GM23338 (cell line): ENCODE measurements around the gene CPNE6. TPM values are rescaled to one million over a fixed set of nuclear protein-coding genes. Genes with fewer than 3 reads are reported as not detected.

Experiments used
- ATAC-seq: fragments of 200-7000 bp; cut with Tn5 transposase; 3 replicates; pipeline ENCODE4 v1.9.1; 2020
- DNase-seq: peaks from one replicate; pipeline ENCODE4 v3.0.0-alpha.2; 2015; ENCODE audit warnings: low spot score
- H2AFZ ChIP-seq: fragments of 200-600 bp; sonication (generic); 2 replicates; pipeline ENCODE4 v1.8.0; 2016; ENCODE audit warnings: antibody characterized with exemption, mild to moderate bottlenecking, moderate library complexity
- H3F3A ChIP-seq: fragments of 200-600 bp; sonication (generic); replicated peaks from 2 replicates; pipeline ENCODE4 v1.8.0; 2017; ENCODE audit warnings: antibody characterized with exemption, mixed run types, low read depth
- H3K27ac ChIP-seq: fragments of 200-600 bp; sonication (generic); 2 replicates; pipeline ENCODE4 v1.6.1; 2016; ENCODE audit warnings: low read depth
- H3K27me3 ChIP-seq: fragments of 200-600 bp; sonication (generic); 2 replicates; pipeline ENCODE4 v1.8.0; 2016; ENCODE audit warnings: mild to moderate bottlenecking, mixed run types, moderate library complexity; ENCODE audit not compliant: insufficient read depth
- H3K36me3 ChIP-seq: fragments of 200-600 bp; sonication (generic); 2 replicates; pipeline ENCODE4 v1.8.0; 2016; ENCODE audit warnings: mild to moderate bottlenecking; ENCODE audit not compliant: insufficient read depth
- H3K4me1 ChIP-seq: fragments of 200-600 bp; sonication (generic); 2 replicates; pipeline ENCODE4 v1.8.0; 2016; ENCODE audit warnings: mild to moderate bottlenecking, moderate library complexity; ENCODE audit not compliant: insufficient read depth
- H3K4me2 ChIP-seq: fragments of 200-600 bp; sonication (generic); 2 replicates; pipeline ENCODE4 v1.7.1; 2017; ENCODE audit warnings: mixed run types
- H3K4me3 ChIP-seq: fragments of 200-600 bp; sonication (generic); 2 replicates; pipeline ENCODE4 v1.6.1; 2016; ENCODE audit warnings: mixed run types
- H3K79me2 ChIP-seq: fragments of 200-600 bp; sonication (generic); replicated peaks from 2 replicates; pipeline ENCODE4 v1.8.0; 2017; ENCODE audit warnings: mild to moderate bottlenecking; ENCODE audit not compliant: insufficient read depth
- H3K9me2 ChIP-seq: fragments of 200-600 bp; sonication (generic); 2 replicates; pipeline ENCODE4 v1.8.0; 2017; ENCODE audit not compliant: insufficient read depth
- H4K20me1 ChIP-seq: fragments of 200-600 bp; sonication (generic); replicated peaks from 2 replicates; pipeline ENCODE4 v1.8.0; 2017; ENCODE audit warnings: mild to moderate bottlenecking; ENCODE audit not compliant: insufficient read depth
- H3K27ac Mint-ChIP-seq: 2 replicates; pipeline ENCODE4 v1.8.0; 2020; ENCODE audit warnings: inconsistent platforms, mild to moderate bottlenecking, moderate library complexity, mixed read lengths
- H3K27me3 Mint-ChIP-seq: 3 replicates; pipeline ENCODE4 v1.8.0; 2022; ENCODE audit warnings: low read depth, mild to moderate bottlenecking, moderate library complexity, mixed read lengths, inconsistent platforms; ENCODE audit not compliant: insufficient read depth, poor library complexity
- H3K36me3 Mint-ChIP-seq: 3 replicates; pipeline ENCODE4 v1.8.0; 2021; ENCODE audit warnings: low read depth, mild to moderate bottlenecking, inconsistent platforms, moderate library complexity, mixed read lengths
- H3K4me1 Mint-ChIP-seq: 3 replicates; pipeline ENCODE4 v1.8.0; 2020; ENCODE audit warnings: mild to moderate bottlenecking, inconsistent platforms, mixed read lengths
- H3K4me3 Mint-ChIP-seq: 3 replicates; pipeline ENCODE4 v1.8.0; 2021; ENCODE audit warnings: moderate library complexity, mild to moderate bottlenecking, inconsistent platforms, mixed read lengths
- H3K9me3 Mint-ChIP-seq: 3 replicates; pipeline ENCODE4 v1.8.0; 2020; ENCODE audit warnings: moderate library complexity, mild to moderate bottlenecking, inconsistent platforms, mixed read lengths
- EZH2 ChIP-seq: fragments of 200-600 bp; sonication (generic); IDR thresholded peaks from one replicate; pipeline ENCODE4 v1.8.0; 2017; ENCODE audit warnings: antibody characterized with exemption, mild to moderate bottlenecking, low read depth; ENCODE audit not compliant: unreplicated experiment
- JUNB ChIP-seq: IDR thresholded peaks from one replicate; pipeline ENCODE4 v1.6.1; 2016; ENCODE audit warnings: antibody characterized with exemption; ENCODE audit not compliant: unreplicated experiment
- STAT1 ChIP-seq: IDR thresholded peaks from one replicate; pipeline ENCODE4 v1.6.1; 2016; ENCODE audit warnings: antibody characterized with exemption; ENCODE audit not compliant: unreplicated experiment
- ZNF114 ChIP-seq: fragments of 250-450 bp; sonication (Bioruptor Pico); IDR thresholded peaks from 2 replicates; pipeline ENCODE4 v1.5.0; 2020; ENCODE audit warnings: mild to moderate bottlenecking, moderate library complexity
- ZNF331 ChIP-seq: fragments of 250-450 bp; sonication (Bioruptor Pico); IDR thresholded peaks from 2 replicates; pipeline ENCODE4 v1.5.0; 2020; ENCODE audit warnings: low read depth, mild to moderate bottlenecking, moderate library complexity
- polyA plus RNA-seq: library from polyadenylated mRNA; unstranded; fragments of >200 nt; fragmentation: Nextera tagmentation; extraction: Ambion mirVana; gene quantifications from 2 replicates; pipeline ENCODE4 v1.2.1, GENCODE V29; 2016
- total RNA-seq: library from RNA; depleted of rRNA; stranded (reverse); fragments of >200 nt; shearing (Covaris generic); gene quantifications from 2 replicates; pipeline ENCODE4 v1.2.3, GENCODE V29; 2014
- TF ChIP-seq, protein P1 (sequence below): IDR thresholded peaks from one replicate; pipeline ENCODE4 v1.6.1; 2018; ENCODE audit warnings: antibody characterized with exemption; ENCODE audit not compliant: unreplicated experiment
- TF ChIP-seq, protein P2 (sequence below): IDR thresholded peaks from 2 replicates; pipeline ENCODE4 v1.6.1; 2016; ENCODE audit warnings: antibody characterized with exemption
- TF ChIP-seq, protein P3 (sequence below): fragments of 250-450 bp; sonication (Bioruptor Pico); IDR thresholded peaks from 2 replicates; pipeline ENCODE4 v1.5.0; 2020; ENCODE audit warnings: mild to moderate bottlenecking, moderate library complexity

CPNE6 gene
- total and polyA plus RNA-seq, 2 experiments from 2014 or later = 0.16 TPM; not detected in 1

DNA sequence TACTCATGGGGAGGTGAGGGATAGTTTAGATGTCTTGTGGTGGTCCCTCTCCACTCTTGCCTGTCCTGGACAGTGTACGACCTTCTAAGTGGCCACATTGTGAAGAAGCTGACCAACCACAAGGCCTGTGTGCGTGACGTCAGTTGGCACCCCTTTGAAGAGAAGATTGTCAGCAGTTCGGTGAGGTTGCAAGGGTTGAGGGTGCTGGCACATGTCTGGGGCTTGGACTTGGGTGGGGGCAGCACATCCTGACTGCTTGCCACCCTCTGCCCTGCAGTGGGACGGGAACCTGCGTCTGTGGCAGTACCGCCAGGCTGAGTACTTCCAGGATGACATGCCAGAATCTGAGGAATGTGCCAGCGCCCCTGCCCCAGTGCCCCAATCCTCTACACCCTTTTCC is 51.5 kb downstream of the CPNE6 start:
- no peaks in the 10 kb centered on the region for H3K4me1 Mint-ChIP-seq
- Histone ChIP-seq H3K4me1 (no peaks in the 10 kb centered on the region), H3K27ac (no peak overlapping the region), H3K9me2 (no peaks in the 10 kb centered on the region), H2AFZ (no peak overlapping the region), H4K20me1 (no peaks in the 10 kb centered on the region; the same call in 1 of the 2 replicates), H3K4me3 (no peak overlapping the region), H3K27me3 (no peaks in the 10 kb centered on the region), H3F3A (no peaks in the 10 kb centered on the region), H3K4me2 (no peak overlapping the region), H3K79me2 (no peaks in the 10 kb centered on the region), H3K36me3 (peaks cover 18% of the 10 kb centered on the region; the same call in 1 of the 2 replicates)
- DNase-seq (no peak), ATAC-seq (no peak)
- H3K36me3 Mint-ChIP-seq = peaks cover 49% of the 10 kb centered on the region
- no peak overlapping the region for H3K27ac Mint-ChIP-seq
- no peaks in the 10 kb centered on the region for H3K9me3 Mint-ChIP-seq
- H3K27me3 Mint-ChIP-seq = no peaks in the 10 kb centered on the region
- no peak for TF ChIP-seq JUNB
- no peak for TF ChIP-seq EZH2
- TF ChIP-seq, protein P1, sequence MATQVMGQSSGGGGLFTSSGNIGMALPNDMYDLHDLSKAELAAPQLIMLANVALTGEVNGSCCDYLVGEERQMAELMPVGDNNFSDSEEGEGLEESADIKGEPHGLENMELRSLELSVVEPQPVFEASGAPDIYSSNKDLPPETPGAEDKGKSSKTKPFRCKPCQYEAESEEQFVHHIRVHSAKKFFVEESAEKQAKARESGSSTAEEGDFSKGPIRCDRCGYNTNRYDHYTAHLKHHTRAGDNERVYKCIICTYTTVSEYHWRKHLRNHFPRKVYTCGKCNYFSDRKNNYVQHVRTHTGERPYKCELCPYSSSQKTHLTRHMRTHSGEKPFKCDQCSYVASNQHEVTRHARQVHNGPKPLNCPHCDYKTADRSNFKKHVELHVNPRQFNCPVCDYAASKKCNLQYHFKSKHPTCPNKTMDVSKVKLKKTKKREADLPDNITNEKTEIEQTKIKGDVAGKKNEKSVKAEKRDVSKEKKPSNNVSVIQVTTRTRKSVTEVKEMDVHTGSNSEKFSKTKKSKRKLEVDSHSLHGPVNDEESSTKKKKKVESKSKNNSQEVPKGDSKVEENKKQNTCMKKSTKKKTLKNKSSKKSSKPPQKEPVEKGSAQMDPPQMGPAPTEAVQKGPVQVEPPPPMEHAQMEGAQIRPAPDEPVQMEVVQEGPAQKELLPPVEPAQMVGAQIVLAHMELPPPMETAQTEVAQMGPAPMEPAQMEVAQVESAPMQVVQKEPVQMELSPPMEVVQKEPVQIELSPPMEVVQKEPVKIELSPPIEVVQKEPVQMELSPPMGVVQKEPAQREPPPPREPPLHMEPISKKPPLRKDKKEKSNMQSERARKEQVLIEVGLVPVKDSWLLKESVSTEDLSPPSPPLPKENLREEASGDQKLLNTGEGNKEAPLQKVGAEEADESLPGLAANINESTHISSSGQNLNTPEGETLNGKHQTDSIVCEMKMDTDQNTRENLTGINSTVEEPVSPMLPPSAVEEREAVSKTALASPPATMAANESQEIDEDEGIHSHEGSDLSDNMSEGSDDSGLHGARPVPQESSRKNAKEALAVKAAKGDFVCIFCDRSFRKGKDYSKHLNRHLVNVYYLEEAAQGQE = no peak
- TF ChIP-seq, protein P2, sequence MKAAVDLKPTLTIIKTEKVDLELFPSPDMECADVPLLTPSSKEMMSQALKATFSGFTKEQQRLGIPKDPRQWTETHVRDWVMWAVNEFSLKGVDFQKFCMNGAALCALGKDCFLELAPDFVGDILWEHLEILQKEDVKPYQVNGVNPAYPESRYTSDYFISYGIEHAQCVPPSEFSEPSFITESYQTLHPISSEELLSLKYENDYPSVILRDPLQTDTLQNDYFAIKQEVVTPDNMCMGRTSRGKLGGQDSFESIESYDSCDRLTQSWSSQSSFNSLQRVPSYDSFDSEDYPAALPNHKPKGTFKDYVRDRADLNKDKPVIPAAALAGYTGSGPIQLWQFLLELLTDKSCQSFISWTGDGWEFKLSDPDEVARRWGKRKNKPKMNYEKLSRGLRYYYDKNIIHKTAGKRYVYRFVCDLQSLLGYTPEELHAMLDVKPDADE = no peak
- no peak for TF ChIP-seq STAT1
- no peak overlapping the region for H3K4me3 Mint-ChIP-seq

DNA sequence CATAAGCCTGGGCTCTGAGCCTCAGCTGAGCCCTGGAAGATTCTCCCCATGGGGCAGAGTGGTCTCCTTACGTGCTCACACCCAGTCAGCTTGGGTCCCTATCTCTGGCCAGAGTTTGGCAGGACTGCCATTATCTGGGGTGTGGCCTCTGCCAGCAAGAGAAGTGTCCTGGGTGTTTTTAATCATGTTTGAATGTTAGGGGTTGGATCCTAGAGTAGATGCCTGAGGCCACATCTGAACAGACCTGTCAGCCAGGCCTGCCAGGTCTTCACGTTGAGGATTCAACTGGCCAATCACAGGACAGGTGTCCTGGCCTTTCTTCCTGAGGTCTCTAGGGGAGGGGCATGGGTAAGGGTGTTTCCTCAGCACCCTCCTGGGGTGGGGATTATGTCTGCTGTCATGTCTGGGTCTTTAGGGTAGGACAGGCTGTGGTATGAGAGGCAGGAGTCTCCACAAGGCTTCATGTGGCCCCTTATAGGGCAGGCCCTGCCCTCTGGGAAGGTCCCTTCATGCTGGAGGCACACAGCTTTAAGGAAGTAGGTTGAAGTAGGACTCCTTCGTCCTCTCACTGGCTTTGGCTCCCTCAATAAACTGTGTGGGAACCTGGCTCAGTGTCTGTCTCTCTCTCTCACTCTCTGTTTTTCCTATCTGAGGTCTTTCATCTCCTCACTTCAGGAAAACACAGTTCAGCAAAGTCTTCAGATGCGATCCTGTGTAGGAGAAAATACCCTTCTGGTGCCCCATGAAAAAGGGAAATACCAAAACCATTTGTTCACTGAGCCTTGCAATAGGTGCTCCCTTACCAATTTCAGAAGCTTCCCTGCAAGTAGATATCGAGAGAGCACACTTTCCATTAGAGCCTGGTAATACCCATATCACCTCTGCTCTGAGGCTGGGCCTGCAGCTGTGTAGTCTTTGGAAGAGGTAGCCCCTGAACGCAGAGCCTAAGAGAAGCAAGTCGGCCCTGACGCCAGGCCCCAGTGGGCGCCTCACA is 52.4 kb downstream of the CPNE6 start:
- Mint-ChIP-seq H3K9me3 (no peaks in the 10 kb centered on the region), H3K27ac (no peak overlapping the region), H3K36me3 (peaks cover 41% of the 10 kb centered on the region), H3K4me1 (no peaks in the 10 kb centered on the region), H3K27me3 (no peaks in the 10 kb centered on the region), H3K4me3 (no peak overlapping the region)
- Histone ChIP-seq H3F3A (no peaks in the 10 kb centered on the region), H3K4me3 (no peak overlapping the region), H3K36me3 (peaks cover 13% of the 10 kb centered on the region; the same call in 1 of the 2 replicates), H3K4me1 (no peaks in the 10 kb centered on the region), H3K27me3 (no peaks in the 10 kb centered on the region), H3K27ac (no peak overlapping the region), H3K79me2 (no peaks in the 10 kb centered on the region), H3K4me2 (no peak overlapping the region), H2AFZ (no peak overlapping the region), H3K9me2 (no peaks in the 10 kb centered on the region), H4K20me1 (no peaks in the 10 kb centered on the region; the same call in 1 of the 2 replicates)
- DNase-seq (no peak), ATAC-seq (peak; percentile 44)
- TF ChIP-seq, protein P3, sequence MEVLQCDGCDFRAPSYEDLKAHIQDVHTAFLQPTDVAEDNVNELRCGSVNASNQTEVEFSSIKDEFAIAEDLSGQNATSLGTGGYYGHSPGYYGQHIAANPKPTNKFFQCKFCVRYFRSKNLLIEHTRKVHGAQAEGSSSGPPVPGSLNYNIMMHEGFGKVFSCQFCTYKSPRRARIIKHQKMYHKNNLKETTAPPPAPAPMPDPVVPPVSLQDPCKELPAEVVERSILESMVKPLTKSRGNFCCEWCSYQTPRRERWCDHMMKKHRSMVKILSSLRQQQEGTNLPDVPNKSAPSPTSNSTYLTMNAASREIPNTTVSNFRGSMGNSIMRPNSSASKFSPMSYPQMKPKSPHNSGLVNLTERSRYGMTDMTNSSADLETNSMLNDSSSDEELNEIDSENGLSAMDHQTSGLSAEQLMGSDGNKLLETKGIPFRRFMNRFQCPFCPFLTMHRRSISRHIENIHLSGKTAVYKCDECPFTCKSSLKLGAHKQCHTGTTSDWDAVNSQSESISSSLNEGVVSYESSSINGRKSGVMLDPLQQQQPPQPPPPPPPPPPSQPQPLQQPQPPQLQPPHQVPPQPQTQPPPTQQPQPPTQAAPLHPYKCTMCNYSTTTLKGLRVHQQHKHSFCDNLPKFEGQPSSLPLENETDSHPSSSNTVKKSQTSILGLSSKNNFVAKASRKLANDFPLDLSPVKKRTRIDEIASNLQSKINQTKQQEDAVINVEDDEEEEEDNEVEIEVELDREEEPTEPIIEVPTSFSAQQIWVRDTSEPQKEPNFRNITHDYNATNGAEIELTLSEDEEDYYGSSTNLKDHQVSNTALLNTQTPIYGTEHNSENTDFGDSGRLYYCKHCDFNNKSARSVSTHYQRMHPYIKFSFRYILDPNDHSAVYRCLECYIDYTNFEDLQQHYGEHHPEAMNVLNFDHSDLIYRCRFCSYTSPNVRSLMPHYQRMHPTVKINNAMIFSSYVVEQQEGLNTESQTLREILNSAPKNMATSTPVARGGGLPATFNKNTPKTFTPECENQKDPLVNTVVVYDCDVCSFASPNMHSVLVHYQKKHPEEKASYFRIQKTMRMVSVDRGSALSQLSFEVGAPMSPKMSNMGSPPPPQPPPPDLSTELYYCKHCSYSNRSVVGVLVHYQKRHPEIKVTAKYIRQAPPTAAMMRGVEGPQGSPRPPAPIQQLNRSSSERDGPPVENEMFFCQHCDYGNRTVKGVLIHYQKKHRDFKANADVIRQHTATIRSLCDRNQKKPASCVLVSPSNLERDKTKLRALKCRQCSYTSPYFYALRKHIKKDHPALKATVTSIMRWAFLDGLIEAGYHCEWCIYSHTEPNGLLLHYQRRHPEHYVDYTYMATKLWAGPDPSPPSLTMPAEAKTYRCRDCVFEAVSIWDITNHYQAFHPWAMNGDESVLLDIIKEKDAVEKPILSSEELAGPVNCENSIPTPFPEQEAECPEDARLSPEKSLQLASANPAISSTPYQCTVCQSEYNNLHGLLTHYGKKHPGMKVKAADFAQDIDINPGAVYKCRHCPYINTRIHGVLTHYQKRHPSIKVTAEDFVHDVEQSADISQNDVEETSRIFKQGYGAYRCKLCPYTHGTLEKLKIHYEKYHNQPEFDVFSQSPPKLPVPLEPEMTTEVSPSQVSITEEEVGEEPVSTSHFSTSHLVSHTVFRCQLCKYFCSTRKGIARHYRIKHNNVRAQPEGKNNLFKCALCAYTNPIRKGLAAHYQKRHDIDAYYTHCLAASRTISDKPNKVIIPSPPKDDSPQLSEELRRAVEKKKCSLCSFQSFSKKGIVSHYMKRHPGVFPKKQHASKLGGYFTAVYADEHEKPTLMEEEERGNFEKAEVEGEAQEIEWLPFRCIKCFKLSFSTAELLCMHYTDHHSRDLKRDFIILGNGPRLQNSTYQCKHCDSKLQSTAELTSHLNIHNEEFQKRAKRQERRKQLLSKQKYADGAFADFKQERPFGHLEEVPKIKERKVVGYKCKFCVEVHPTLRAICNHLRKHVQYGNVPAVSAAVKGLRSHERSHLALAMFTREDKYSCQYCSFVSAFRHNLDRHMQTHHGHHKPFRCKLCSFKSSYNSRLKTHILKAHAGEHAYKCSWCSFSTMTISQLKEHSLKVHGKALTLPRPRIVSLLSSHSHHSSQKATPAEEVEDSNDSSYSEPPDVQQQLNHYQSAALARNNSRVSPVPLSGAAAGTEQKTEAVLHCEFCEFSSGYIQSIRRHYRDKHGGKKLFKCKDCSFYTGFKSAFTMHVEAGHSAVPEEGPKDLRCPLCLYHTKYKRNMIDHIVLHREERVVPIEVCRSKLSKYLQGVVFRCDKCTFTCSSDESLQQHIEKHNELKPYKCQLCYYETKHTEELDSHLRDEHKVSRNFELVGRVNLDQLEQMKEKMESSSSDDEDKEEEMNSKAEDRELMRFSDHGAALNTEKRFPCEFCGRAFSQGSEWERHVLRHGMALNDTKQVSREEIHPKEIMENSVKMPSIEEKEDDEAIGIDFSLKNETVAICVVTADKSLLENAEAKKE (CRISPR knock-in tag) = no peak
- TF ChIP-seq ZNF331 (CRISPR knock-in tag) (no peak), STAT1 (no peak), ZNF114 (CRISPR knock-in tag) (no peak), JUNB (no peak)
